VCaP (cell line): ENCODE data around the gene PTCHD1.

Source experiments
- H3K27ac ChIP-seq: fragments of 450-650 bp; 2 replicates; pipeline ENCODE4 v1.5.1; 2017
- CTCF ChIP-seq: fragments of 450-650 bp; conservative IDR thresholded peaks from 2 replicates; pipeline ENCODE4 v1.5.1; 2017; ENCODE audit warnings: mild to moderate bottlenecking, moderate library complexity

Gene PTCHD1

GRCh38 chrX:23398570-23398969 lies 63.9 kb downstream of the PTCHD1 start:
- no peak for TF ChIP-seq CTCF
- H3K27ac ChIP-seq: no peak overlapping the region

GRCh38 chrX:23403849-23404248 lies 69.2 kb downstream of the PTCHD1 start:
- TF ChIP-seq CTCF: peak; percentile 46
- no peak overlapping the region for H3K27ac ChIP-seq

GRCh38 chrX:23422912-23423311 lies 88.3 kb downstream of the PTCHD1 start:
- H3K27ac ChIP-seq: no peak overlapping the region
- no peak for TF ChIP-seq CTCF

GRCh38 chrX:23434356-23434884 lies 99.8 kb downstream of the PTCHD1 start:
- no peak for TF ChIP-seq CTCF
- H3K27ac ChIP-seq: no peak overlapping the region

GRCh38 chrX:23435108-23435507 lies 100.5 kb downstream of the PTCHD1 start:
- no peak for TF ChIP-seq CTCF

GRCh38 chrX:23435575-23435974 lies 100.9 kb downstream of the PTCHD1 start:
- TF ChIP-seq CTCF: no peak

More at GRCh38 chrX:23435108-23435507, 100.5 kb downstream of the PTCHD1 start:
- no peak overlapping the region for H3K27ac ChIP-seq

GRCh38 chrX:23436875-23437274 lies 102.2 kb downstream of the PTCHD1 start:
- H3K27ac ChIP-seq: no peak overlapping the region
- TF ChIP-seq CTCF: no peak

More at GRCh38 chrX:23435575-23435974, 100.9 kb downstream of the PTCHD1 start:
- no peak overlapping the region for H3K27ac ChIP-seq

GRCh38 chrX:23451266-23451665 lies 116.6 kb downstream of the PTCHD1 start:
- peak; percentile 29; the same call in 1 of the 2 replicates for TF ChIP-seq CTCF
- no peak overlapping the region for H3K27ac ChIP-seq
